Esophagus (tissue), 2 donors: ENCODE measurements around the gene CREB3L2. TPM values are rescaled to one million over a fixed set of nuclear protein-coding genes. Genes with fewer than 3 reads are reported as not detected.

Source experiments
- H3K27ac ChIP-seq, 2 donors: one replicate each; pipeline ENCODE4 v1.5.1; 2013; ENCODE audit warnings: low read depth in 2 of 2, mild to moderate bottlenecking in 2 of 2, inconsistent platforms in 1 of 2, low read length in 1 of 2, moderate library complexity in 1 of 2
- H3K27me3 ChIP-seq, 2 donors: one replicate each; pipeline ENCODE4 v1.6.1; 2013; ENCODE audit warnings: low read length in 2 of 2, control low read depth in 1 of 2, mild to moderate bottlenecking in 1 of 2; ENCODE audit not compliant: insufficient read depth in 2 of 2, control insufficient read depth in 1 of 2
- H3K36me3 ChIP-seq, 2 donors: one replicate each; pipeline ENCODE4 v1.6.1; 2013; ENCODE audit warnings: low read length in 1 of 2; ENCODE audit not compliant: control insufficient read depth in 2 of 2, insufficient read depth in 2 of 2
- H3K4me1 ChIP-seq, 2 donors: one replicate each; pipeline ENCODE4 v1.6.1; 2013; ENCODE audit warnings: low read length in 1 of 2; ENCODE audit not compliant: control insufficient read depth in 2 of 2, insufficient read depth in 2 of 2
- H3K4me3 ChIP-seq, 2 donors: one replicate each; pipeline ENCODE4 v1.5.1; 2013; ENCODE audit warnings: low read length in 2 of 2, mild to moderate bottlenecking in 2 of 2, low read depth in 1 of 2, moderate library complexity in 1 of 2
- H3K9me3 ChIP-seq, 2 donors: one replicate each; pipeline ENCODE4 v1.6.1; 2013; ENCODE audit warnings: mild to moderate bottlenecking in 2 of 2, low read depth in 1 of 2, low read length in 1 of 2, moderate library complexity in 1 of 2; ENCODE audit not compliant: control insufficient read depth in 2 of 2, insufficient read depth in 1 of 2
- WGBS, 2 donors: extraction: QIAGEN DNeasy Blood & Tissue Kit; methylation state at CpG; one replicate each; pipeline ENCODE4 v1.1.7; 2013; 5-methylcytosine and 5-hydroxymethylcytosine counted together
- polyA plus RNA-seq, 2 donors: library from polyadenylated mRNA; stranded (reverse); fragments of 200-250 nt; gene quantifications; one replicate each; pipeline ENCODE4 v1.2.3, GENCODE V29; 2013
- donor health status: healthy with polysubstance abuse.
- donor health status: Bipolar disorder and iron deficiency.

CREB3L2 gene
- polyA plus RNA-seq, 2 donors: 4.9 to 7.3 TPM

DNA sequence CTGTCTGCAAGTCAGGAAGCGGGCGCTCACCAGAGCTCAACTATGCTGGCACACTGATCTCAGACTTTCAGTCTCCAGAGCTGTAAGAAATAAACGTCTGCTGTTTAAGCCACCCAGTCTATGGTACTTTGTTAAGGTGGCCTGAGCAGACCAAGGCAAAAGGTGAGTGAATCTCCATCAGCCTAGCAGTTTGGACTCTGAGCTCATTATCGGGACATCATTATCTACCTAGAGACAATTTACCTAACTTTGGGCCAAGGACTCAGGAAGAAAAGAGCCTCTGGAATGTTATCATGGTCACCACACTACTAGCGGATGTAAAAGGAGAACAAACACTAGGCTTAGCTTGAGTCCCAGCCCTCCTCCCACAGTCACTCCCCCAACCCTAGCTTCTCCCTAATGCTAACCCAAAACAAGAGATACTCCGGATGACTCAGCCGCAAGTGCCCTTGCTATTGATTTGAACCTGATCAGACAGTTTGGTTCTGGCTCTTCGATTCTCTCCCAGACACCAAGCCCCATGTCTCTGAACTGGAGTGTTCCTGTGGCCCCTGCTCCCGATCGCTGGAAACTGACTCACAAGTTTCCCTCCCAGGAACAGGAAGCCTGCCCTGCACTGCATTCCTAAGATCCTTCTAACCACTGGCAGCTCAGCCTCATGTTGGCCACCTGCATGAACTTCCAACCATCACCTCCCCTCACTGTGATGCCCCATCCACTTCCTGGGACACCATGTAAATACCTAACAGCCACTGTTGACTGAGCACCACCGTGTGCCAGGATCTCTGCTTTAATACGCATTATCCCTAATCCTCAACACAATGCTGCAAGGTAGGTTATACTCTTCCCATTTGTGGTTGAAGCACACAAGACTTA lies 34.5 kb downstream of the CREB3L2 start:
- Histone ChIP-seq H3K27ac (no peak overlapping the region), H3K27me3 (no peaks in the 10 kb centered on the region), H3K9me3 (no peaks in the 10 kb centered on the region), H3K4me1 (peaks cover 10% of the 10 kb centered on the region in 2 donors), H3K36me3 (peaks cover 0 to under 1% of the 10 kb centered on the region in 2 donors), H3K4me3 (no peak overlapping the region)
- 75 to 79% methylated on average over 12 of the region's 12 CpGs for WGBS, 2 donors

DNA sequence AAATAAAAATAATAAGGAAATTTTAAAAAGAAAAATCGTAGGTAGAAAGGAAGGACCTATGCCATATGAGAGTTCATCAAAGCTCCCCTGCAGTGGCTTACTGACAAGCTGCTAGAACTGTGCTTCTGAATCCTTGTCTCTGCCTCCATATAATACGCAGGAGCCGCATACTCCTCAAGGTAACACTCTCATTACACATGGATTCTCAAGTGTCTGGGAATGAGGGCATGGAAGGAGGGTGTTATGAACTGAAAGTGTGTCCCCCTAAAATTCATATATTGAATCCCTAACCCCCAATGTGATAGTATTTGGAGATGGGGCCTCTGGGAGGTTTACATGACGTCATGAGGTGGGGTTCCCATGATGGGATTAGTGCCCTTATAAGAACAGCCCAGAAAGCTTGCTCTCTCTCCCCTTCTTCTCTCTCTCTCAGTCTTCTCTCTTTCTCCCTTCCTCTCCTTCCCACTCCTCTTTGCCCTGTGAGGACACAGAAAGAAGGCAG lies 35.2 kb downstream of the CREB3L2 start:
- no peak overlapping the region for H3K4me3 ChIP-seq
- 86 to 87% methylated on average over 4 of the region's 4 CpGs for WGBS, 2 donors
- H3K27me3 ChIP-seq: no peaks in the 10 kb centered on the region
- H3K4me1 ChIP-seq: peaks cover 14 to 17% of the 10 kb centered on the region in 2 donors
- no peak overlapping the region for H3K27ac ChIP-seq
- peaks cover 0 to 2% of the 10 kb centered on the region in 2 donors for H3K36me3 ChIP-seq
- H3K9me3 ChIP-seq: no peaks in the 10 kb centered on the region

DNA sequence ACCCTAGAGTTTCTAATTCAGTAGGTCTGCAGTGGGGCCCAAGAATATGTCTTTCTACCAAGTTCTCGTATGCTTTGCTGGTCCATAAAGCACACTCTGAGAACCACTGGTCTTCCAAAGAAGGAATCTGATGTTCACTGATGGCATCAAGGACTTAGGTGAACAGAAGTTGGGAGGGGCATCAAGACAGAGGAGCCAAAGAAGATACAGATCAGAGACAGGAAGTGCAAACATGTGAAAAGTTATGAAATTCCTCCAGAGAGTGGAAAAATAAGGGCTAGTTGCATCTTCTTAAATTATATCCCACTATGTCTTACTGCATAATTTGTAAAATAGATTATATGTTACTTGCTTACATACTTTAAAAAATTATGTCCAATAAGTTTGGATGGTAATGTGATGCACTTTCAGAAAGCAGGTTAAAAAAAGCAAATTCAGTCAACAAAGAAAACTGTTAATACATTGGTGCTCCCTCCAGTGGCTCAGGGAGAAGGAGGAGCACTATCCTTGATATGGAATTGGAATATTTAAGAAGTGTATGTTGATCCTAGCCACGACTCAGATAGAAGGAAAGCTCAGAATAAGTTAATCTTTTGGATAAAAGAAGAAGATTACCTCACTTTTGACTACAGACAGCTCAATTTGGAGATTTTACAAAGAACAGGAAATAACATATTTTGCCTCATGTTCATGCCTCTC lies 35.8 kb downstream of the CREB3L2 start:
- H3K27ac ChIP-seq: no peak overlapping the region
- peaks cover 14 to 21% of the 10 kb centered on the region in 2 donors for H3K4me1 ChIP-seq
- 59 to 69% methylated on average over 2 of the region's 2 CpGs for whole genome bisulfite sequencing, 2 donors
- H3K36me3 ChIP-seq: peaks cover 0 to 2% of the 10 kb centered on the region in 2 donors
- no peak overlapping the region for H3K4me3 ChIP-seq
- no peaks in the 10 kb centered on the region for H3K27me3 ChIP-seq
- H3K9me3 ChIP-seq: no peaks in the 10 kb centered on the region

DNA sequence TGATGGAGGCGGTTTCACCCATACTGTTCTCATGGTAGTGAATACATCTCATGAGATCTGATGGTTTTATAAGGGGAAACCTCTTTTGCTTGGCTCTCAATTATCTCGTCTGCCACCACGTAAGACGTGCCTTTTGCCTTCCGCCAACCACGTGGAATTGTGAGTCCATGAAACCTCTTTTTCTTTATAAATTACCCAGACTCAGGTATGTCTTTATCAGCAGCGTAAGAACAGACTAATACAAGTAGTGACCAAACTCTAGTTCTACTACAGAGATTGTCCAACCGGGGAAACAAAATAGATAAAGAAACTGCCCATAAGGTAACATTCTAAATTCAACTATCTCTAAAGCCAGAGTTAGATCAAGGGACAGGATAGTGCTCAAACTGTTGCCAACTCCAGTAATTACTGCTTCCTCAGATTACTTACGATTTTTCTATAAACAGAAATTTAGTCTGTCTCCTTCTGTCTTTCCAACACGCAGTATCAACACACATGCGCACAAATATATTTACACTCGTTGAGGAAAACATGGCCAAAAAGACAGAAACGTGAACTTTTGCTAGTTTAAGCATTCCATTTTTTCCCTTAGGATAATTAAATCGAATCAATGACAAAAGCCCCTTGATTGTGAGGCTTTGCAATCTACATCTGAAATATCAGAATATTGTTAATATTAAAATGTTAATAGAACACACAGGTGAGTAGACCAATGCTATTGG lies 36.9 kb downstream of the CREB3L2 start:
- Histone ChIP-seq H3K4me1 (peaks cover 11 to 21% of the 10 kb centered on the region in 2 donors), H3K27me3 (no peaks in the 10 kb centered on the region), H3K9me3 (no peaks in the 10 kb centered on the region), H3K4me3 (no peak overlapping the region), H3K36me3 (peaks cover 0 to 2% of the 10 kb centered on the region in 2 donors), H3K27ac (no peak overlapping the region)
- WGBS, 2 donors: 87 to 88% methylated on average over 14 of the region's 14 CpGs

DNA sequence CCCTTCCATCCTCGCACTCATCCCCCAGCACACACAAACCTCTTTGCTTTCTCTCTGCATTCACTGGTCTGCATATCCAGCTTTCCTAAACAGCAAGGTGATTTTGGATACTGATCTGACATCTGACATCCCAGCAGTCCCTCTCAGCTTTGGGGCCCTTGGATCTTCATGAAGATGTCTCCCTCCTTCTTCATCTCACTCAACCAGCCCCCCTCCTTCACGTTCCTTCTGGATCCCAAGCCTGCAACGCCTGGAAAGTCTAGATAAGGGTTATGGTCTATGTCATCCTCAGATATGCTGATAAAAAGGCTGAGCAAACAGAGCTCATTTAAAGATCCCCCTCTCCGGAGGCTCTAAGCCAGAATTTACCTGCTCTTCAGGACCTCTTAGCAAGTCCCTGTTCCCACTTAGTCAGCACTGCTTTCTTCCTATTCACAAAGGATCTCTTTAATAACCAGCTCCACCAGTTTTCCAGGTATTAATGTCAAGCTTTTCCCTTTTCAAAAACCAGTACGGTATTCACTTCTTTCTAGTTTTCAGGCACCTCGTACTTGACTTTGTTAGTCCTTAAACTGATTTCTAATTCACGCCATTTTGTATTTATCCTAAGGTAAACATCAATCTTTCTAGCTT lies 38.9 kb downstream of the CREB3L2 start:
- peaks cover 0 to 2% of the 10 kb centered on the region in 2 donors for H3K36me3 ChIP-seq
- no peak overlapping the region for H3K27ac ChIP-seq
- H3K4me3 ChIP-seq: no peak overlapping the region
- peaks cover 13 to 21% of the 10 kb centered on the region in 2 donors for H3K4me1 ChIP-seq
- no peaks in the 10 kb centered on the region for H3K27me3 ChIP-seq
- H3K9me3 ChIP-seq: no peaks in the 10 kb centered on the region
- WGBS, 2 donors: 57 to 65% methylated on average over 7 of the region's 7 CpGs

DNA sequence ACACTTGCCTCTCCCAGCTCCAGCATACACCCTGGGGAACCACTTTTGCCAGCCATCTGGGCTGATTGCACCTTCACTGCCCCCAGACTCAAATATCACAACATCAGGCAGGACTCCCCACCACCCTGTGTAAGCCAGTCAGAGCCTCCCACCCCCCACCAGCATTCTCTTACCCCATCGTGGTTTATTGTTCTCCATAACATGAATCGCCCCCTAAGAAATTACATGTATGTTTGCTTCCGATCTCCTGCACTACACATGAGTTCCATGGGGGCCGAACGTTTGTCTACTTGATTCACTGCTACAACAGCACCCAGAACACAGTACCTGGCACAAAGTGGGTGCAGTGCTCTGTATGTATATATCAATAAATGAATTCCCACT lies 39.4 kb downstream of the CREB3L2 start:
- WGBS, 2 donors: 86 to 90% methylated on average over 5 of the region's 5 CpGs
- H3K36me3 ChIP-seq: peaks cover 0 to 2% of the 10 kb centered on the region in 2 donors
- H3K27me3 ChIP-seq: no peaks in the 10 kb centered on the region
- H3K27ac ChIP-seq: no peak overlapping the region
- H3K4me3 ChIP-seq: no peak overlapping the region
- no peaks in the 10 kb centered on the region for H3K9me3 ChIP-seq
- peaks cover 11 to 18% of the 10 kb centered on the region in 2 donors for H3K4me1 ChIP-seq

DNA sequence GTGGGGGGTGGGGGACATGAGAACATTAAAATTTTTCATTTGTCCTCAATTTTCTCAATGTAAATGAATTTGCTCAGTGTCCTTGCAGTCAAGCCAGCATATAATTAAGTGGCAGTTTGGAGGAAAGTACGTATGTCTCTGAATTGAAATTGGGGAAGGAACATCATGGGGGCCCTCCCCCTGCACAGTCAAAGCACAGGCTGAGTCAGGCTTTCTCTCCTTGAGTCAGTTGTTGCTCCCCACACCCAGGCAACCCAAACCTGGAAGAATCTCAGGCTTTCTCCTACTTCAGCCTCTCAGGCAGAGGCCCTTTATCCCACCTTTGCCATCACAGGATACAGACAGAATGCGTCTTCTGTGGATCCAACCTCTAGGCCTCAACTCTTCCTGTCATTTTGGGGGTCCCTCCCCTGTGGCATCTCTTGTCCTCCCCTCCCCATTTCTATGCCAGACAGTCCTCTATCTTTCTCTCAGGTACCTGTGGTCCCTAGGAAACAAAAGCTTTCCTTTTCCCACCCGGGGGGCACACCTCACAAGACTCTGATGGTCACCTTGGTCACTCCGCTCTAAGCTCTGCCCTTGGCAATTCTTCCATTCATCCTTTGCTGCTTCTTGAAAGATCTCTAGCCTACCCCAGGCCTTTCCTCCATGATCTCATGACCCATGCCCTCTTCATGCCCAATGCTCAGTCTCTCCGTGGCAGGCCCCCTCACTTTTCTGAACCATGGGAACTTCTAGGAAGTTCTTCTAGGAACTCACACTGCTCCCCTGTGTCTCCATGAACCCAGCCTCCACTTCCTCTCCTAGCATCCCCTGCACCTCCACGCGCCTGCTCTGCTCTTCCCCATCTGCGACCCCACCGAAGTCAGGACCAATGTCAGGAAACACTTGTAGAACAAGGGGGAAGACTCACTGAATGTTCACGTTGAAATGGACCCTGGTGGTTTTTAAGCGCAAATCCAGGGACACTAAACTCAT lies 40.4 kb downstream of the CREB3L2 start:
- WGBS, 2 donors: 89 to 92% methylated on average over 11 of the region's 11 CpGs
- H3K9me3 ChIP-seq: no peaks in the 10 kb centered on the region
- peak overlapping the region in 1 of 2 donors; percentile 50 for H3K27ac ChIP-seq
- H3K36me3 ChIP-seq: peaks cover 0 to 2% of the 10 kb centered on the region in 2 donors
- peaks cover 11 to 19% of the 10 kb centered on the region in 2 donors for H3K4me1 ChIP-seq
- no peaks in the 10 kb centered on the region for H3K27me3 ChIP-seq
- no peak overlapping the region for H3K4me3 ChIP-seq

DNA sequence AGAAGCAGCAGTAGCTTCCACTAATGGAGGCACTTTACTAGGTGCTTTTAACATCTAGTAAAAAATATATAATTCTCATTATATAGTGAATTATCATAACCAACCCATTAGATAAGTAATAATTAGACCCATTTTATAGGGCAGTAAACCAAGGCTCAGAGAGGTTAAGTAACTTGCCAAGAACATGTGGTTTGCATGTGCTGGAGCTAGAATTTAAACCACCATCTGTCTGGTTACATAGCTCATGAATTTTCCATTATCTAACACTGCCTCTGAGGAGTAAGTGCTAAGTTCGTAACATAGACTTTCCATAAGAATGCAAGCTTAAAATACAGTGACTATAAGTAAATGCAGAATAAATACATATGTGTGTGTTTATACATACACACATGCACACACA lies 41.9 kb downstream of the CREB3L2 start:
- no peak overlapping the region for H3K4me3 ChIP-seq
- H3K4me1 ChIP-seq: peaks cover 11 to 19% of the 10 kb centered on the region in 2 donors
- H3K9me3 ChIP-seq: no peaks in the 10 kb centered on the region
- peaks cover 0 to 2% of the 10 kb centered on the region in 2 donors for H3K36me3 ChIP-seq
- 96 to 98% methylated on average over 1 of the region's 1 CpG for whole genome bisulfite sequencing, 2 donors
- H3K27ac ChIP-seq: no peak overlapping the region
- H3K27me3 ChIP-seq: no peaks in the 10 kb centered on the region
